WTC11 (cell line): Measurements from ENCODE around the gene ARID3C. TPM values are rescaled to one million over a fixed set of nuclear protein-coding genes. Genes with fewer than 3 reads are reported as not detected.

Source experiments
- ATAC-seq: fragments of 200-7000 bp; cut with Tn5 transposase; 2 replicates; pipeline ENCODE4 v1.10.0; 2021; ENCODE audit warnings: mild to moderate bottlenecking, moderate library complexity
- CTCF ChIA-PET: fragments of 300-600 bp; sonication (Branson Sonifier 250); formaldehyde crosslinking; loops from one replicate; lab custom pipeline; 2021; ENCODE audit warnings: antibody characterized with exemption; lab: Charles Lee
- POLR2A ChIA-PET: fragments of 350-600 bp; sonication (Branson Sonifier 250); formaldehyde crosslinking; loops from one replicate; lab custom pipeline; 2021; ENCODE audit warnings: antibody characterized with exemption; lab: Charles Lee
- DNase-seq: peaks from one replicate; pipeline ENCODE4 v3.0.0; 2021; ENCODE audit warnings: low spot score
- H3K27ac Mint-ChIP-seq: 2 replicates; pipeline ENCODE4 v1.8.0; 2021; ENCODE audit warnings: mixed read lengths
- H3K27me3 Mint-ChIP-seq: 2 replicates; pipeline ENCODE4 v1.8.0; 2021; ENCODE audit warnings: low read depth, mild to moderate bottlenecking, moderate library complexity, mixed read lengths
- H3K36me3 Mint-ChIP-seq: 2 replicates; pipeline ENCODE4 v1.8.0; 2021; ENCODE audit warnings: mixed read lengths
- H3K4me1 Mint-ChIP-seq: 2 replicates; pipeline ENCODE4 v1.8.0; 2022; ENCODE audit warnings: mixed read lengths
- H3K4me3 Mint-ChIP-seq: 2 replicates; pipeline ENCODE4 v1.8.0; 2021; ENCODE audit warnings: mild to moderate bottlenecking, moderate library complexity, mixed read lengths
- H3K9me3 Mint-ChIP-seq: 2 replicates; pipeline ENCODE4 v1.8.0; 2021; ENCODE audit warnings: mixed read lengths
- CBFB ChIP-seq: sonication (generic); formaldehyde crosslinking; IDR thresholded peaks from 2 replicates; pipeline ENCODE4 v1.8.1; 2022; ENCODE audit warnings: mild to moderate bottlenecking, low read depth, missing genetic modification reagents
- CDX4 ChIP-seq: fragments of 250-450 bp; sonication (Bioruptor Pico); IDR thresholded peaks from 2 replicates; pipeline ENCODE4 v1.9.0; 2021; ENCODE audit warnings: moderate library complexity, mild to moderate bottlenecking, inconsistent platforms, borderline replicate concordance
- CREM ChIP-seq: sonication (generic); formaldehyde crosslinking; IDR thresholded peaks from 2 replicates; pipeline ENCODE4 v1.8.1; 2022; ENCODE audit warnings: mild to moderate bottlenecking, missing genetic modification reagents, moderate library complexity
- E2F5 ChIP-seq: sonication (generic); formaldehyde crosslinking; IDR thresholded peaks from 2 replicates; pipeline ENCODE4 v1.8.1; 2022; ENCODE audit warnings: mild to moderate bottlenecking, moderate library complexity, missing genetic modification reagents
- EMX1 ChIP-seq: fragments of 250-450 bp; sonication (Bioruptor Pico); IDR thresholded peaks from 2 replicates; pipeline ENCODE4 v1.8.0; 2021; ENCODE audit warnings: mild to moderate bottlenecking
- ERG ChIP-seq: fragments of 250-450 bp; sonication (Bioruptor Pico); IDR thresholded peaks from 2 replicates; pipeline ENCODE4 v1.8.0; 2021; ENCODE audit warnings: mild to moderate bottlenecking
- ETV6 ChIP-seq: sonication (generic); formaldehyde crosslinking; IDR thresholded peaks from 2 replicates; pipeline ENCODE4 v1.8.1; 2022; ENCODE audit warnings: mild to moderate bottlenecking, missing genetic modification reagents
- FOXP1 ChIP-seq: sonication (generic); formaldehyde crosslinking; IDR thresholded peaks from 2 replicates; pipeline ENCODE4 v1.8.0; 2022; ENCODE audit warnings: missing genetic modification reagents, mild to moderate bottlenecking, moderate library complexity, borderline replicate concordance
- GTF2I ChIP-seq: fragments of 250-450 bp; sonication (Bioruptor Pico); conservative IDR thresholded peaks from 2 replicates; pipeline ENCODE4 v1.4.0; 2021; ENCODE audit warnings: mild to moderate bottlenecking
- HMGA2 ChIP-seq: fragments of 250-450 bp; sonication (Bioruptor Pico); IDR thresholded peaks from 2 replicates; pipeline ENCODE4 v1.4.0; 2021; ENCODE audit warnings: mild to moderate bottlenecking, moderate library complexity
- HMGXB4 ChIP-seq: sonication (generic); formaldehyde crosslinking; IDR thresholded peaks from 2 replicates; pipeline ENCODE4 v1.8.1; 2023; ENCODE audit warnings: mild to moderate bottlenecking, moderate library complexity, missing genetic modification reagents
- MXD4 ChIP-seq: fragments of 250-450 bp; sonication (Bioruptor Pico); IDR thresholded peaks from 2 replicates; pipeline ENCODE4 v1.8.0; 2021; ENCODE audit warnings: mild to moderate bottlenecking, moderate library complexity, borderline replicate concordance
- NR2C2 ChIP-seq: sonication (generic); formaldehyde crosslinking; IDR thresholded peaks from 2 replicates; pipeline ENCODE4 v1.8.0; 2022; ENCODE audit warnings: mild to moderate bottlenecking, missing genetic modification reagents
- RELA ChIP-seq: sonication (generic); formaldehyde crosslinking; IDR thresholded peaks from 2 replicates; pipeline ENCODE4 v1.8.1; 2022; ENCODE audit warnings: missing genetic modification reagents, mild to moderate bottlenecking, borderline replicate concordance
- RORB ChIP-seq: fragments of 250-450 bp; sonication (Bioruptor Pico); IDR thresholded peaks from 2 replicates; pipeline ENCODE4 v1.9.0; 2021; ENCODE audit warnings: mild to moderate bottlenecking
- USF2 ChIP-seq: sonication (generic); formaldehyde crosslinking; IDR thresholded peaks from 2 replicates; pipeline ENCODE4 v1.8.1; 2023; ENCODE audit warnings: mild to moderate bottlenecking, missing genetic modification reagents, moderate library complexity
- ZNF138 ChIP-seq: sonication (generic); formaldehyde crosslinking; conservative IDR thresholded peaks from 2 replicates; pipeline ENCODE4 v1.8.1; 2022; ENCODE audit warnings: mild to moderate bottlenecking, moderate library complexity, missing genetic modification reagents
- ZNF263 ChIP-seq: sonication (generic); formaldehyde crosslinking; IDR thresholded peaks from 2 replicates; pipeline ENCODE4 v1.8.1; 2022; ENCODE audit warnings: low read depth, mild to moderate bottlenecking, moderate library complexity, missing genetic modification reagents
- ZNF512 ChIP-seq: sonication (generic); formaldehyde crosslinking; IDR thresholded peaks from 2 replicates; pipeline ENCODE4 v1.8.1; 2022; ENCODE audit warnings: missing genetic modification reagents, borderline replicate concordance
- total RNA-seq: library from RNA; stranded (reverse); gene quantifications from 3 replicates; pipeline ENCODE4 v1.2.3, GENCODE V29; 2021

Gene ARID3C
- total RNA-seq, 1 experiment from 2014 or later: 0.15 TPM

GRCh38 chr9:34624475-34625185 is 4.2 kb downstream of the ARID3C start (continued):
- TF ChIP-seq CREM (CRISPR knock-in tag) (no peak), RORB (CRISPR knock-in tag) (no peak), RELA (CRISPR knock-in tag) (no peak), MXD4 (no peak), USF2 (CRISPR knock-in tag) (no peak), ERG (CRISPR knock-in tag) (no peak)

GRCh38 chr9:34623374-34624235 is 5.3 kb downstream of the ARID3C start:
- no peaks in the 10 kb centered on the region for H3K36me3 Mint-ChIP-seq
- no peak for TF ChIP-seq ETV6 (CRISPR knock-in tag)
- no peak for TF ChIP-seq ZNF263
- TF ChIP-seq FOXP1: no peak
- TF ChIP-seq NR2C2 (CRISPR knock-in tag): no peak
- no peak for TF ChIP-seq ZNF138
- no peak for TF ChIP-seq EMX1 (CRISPR knock-in tag)
- no peak for TF ChIP-seq CDX4
- no peak for TF ChIP-seq ERG (CRISPR knock-in tag)
- TF ChIP-seq HMGA2: no peak
- no peak for TF ChIP-seq E2F5 (CRISPR knock-in tag)
- no peak for TF ChIP-seq GTF2I
- TF ChIP-seq CBFB: no peak
- TF ChIP-seq USF2 (CRISPR knock-in tag): no peak
- TF ChIP-seq ZNF512: no peak
- no peak for TF ChIP-seq HMGXB4 (CRISPR knock-in tag)
- ATAC-seq (no peak), DNase-seq (peak; percentile 28)
- peak overlapping the region; percentile 29; the same call in 1 of the 2 replicates for H3K4me3 Mint-ChIP-seq
- no peak overlapping the region for H3K27ac Mint-ChIP-seq
- ChIA-PET CTCF (interaction anchor here (0.9 to 3.0 kb wide), 6 partner anchors 10 to 61 kb away, joined by 3 to 12 read pairs (median 7); partner anchors contain the start of genes GALT and RPP25L), POLR2A (no interaction called here)
- H3K4me1 Mint-ChIP-seq: peaks cover 16% of the 10 kb centered on the region
- peaks cover 83% of the 10 kb centered on the region for H3K27me3 Mint-ChIP-seq
- H3K9me3 Mint-ChIP-seq: peaks cover 4% of the 10 kb centered on the region
